ENCODE results near the gene ASB12.
"Not testable (repeated sequence)": the region's sequence is repeated elsewhere in the genome, so short reads cannot be mapped to it uniquely, and the experiment has no call there.

GRCh38 chrX:64213989-64214388 lies 16.4 kb downstream of the ASB12 start:
- TF ChIP-seq CTCF (IDR thresholded peaks at IDR 0.05); EP300 (IDR thresholded peaks at IDR 0.05; ENCODE audit: low read depth); POLR2A (IDR thresholded peaks at IDR 0.05); POLR2AphosphoS5 (IDR thresholded peaks at IDR 0.05): not testable (repeated sequence)

All from transverse colon (tissue), 4 donors.